GM18519 (cell line): ENCODE measurements around the gene MUC5B.
"Not testable (repeated sequence)": the region's sequence is repeated elsewhere in the genome, so short reads cannot be mapped to it uniquely, and the experiment has no call there.

Experiments
- ATAC-seq: cut with Tn5 transposase; IDR thresholded peaks from one replicate; pipeline ENCODE4 v1.9.1; 2021; ENCODE audit warnings: mild to moderate bottlenecking, moderate library complexity; ENCODE audit not compliant: unreplicated experiment, low FRiP score

The MUC5B gene

GRCh38 chr11:1201395-1202153 is 21.3 kb upstream of the MUC5B start:
- ATAC-seq, result no peak

DNA sequence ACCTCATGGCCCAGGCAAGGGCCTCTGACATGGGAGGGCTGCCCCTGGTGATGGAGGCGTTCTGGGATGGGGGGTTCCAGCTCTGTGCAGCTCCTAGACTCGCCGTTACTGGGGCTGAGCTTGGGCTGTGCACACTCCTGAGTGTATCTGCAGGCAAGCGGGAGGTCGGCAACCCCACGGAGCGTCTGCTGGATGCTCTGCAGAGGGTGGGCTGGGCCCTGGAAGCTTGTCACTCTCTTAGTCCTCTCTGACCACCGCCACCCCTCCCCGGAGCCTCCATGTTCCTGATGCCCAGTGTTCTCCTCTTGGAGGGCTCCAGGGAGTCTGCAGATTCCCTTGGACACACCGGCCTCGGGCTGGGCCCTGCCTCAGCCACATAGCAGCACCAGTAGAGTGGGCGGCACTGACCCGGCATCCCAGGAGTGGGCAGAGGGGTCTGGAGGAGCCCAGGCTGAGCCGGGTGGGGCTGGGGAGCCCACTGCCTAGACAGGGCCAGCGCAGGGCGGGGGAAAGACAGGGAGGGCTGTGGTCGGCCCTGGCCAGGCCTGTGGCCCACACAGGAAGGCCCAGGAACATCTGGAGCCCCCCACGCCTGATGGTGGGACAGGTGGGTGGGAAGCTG is 20.6 kb upstream of the MUC5B start:
- ATAC-seq, result no peak

GRCh38 chr11:1202776-1203504 is 19.9 kb upstream of the MUC5B start:
- no peak for ATAC-seq

- ATAC-seq, result no peak
Measured at GRCh38 chr11:1203505-1204271, 19.2 kb upstream of the MUC5B start.

DNA sequence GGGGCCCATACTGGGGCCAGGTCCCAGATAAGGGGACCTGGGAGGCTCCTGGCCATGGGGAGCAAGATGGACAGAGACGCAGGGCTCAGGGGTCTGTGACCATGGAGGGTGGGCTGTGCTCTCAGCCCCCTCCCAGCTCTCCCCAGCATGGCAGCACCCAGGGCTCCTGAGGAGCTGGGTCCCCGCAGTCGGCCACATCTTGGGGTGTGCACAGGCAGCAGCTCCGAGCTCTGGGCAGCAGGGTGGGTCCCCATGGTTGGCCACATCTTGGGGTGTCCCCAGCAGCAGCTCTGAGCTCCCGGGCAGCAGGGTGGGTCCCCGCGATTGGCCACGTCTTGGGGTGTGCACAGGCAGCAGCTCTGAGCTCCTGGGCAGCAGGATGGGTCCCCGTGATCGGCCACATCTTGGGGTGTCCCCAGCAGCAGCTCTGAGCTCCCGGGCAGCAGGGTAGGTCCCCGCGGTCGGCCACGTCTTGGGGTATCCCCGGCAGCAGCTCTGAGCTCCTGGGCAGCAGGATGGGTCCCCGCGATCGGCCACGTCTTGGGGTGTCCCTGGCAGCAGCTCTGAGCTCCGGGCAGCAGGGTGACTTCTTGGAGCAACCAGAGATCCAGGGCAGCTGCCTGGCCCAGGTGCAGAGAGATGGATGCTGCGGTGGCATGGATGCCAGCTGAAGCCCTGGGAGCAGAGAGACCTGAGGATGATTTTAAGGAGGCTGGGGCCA is 18.3 kb upstream of the MUC5B start:
- ATAC-seq, result no peak

DNA sequence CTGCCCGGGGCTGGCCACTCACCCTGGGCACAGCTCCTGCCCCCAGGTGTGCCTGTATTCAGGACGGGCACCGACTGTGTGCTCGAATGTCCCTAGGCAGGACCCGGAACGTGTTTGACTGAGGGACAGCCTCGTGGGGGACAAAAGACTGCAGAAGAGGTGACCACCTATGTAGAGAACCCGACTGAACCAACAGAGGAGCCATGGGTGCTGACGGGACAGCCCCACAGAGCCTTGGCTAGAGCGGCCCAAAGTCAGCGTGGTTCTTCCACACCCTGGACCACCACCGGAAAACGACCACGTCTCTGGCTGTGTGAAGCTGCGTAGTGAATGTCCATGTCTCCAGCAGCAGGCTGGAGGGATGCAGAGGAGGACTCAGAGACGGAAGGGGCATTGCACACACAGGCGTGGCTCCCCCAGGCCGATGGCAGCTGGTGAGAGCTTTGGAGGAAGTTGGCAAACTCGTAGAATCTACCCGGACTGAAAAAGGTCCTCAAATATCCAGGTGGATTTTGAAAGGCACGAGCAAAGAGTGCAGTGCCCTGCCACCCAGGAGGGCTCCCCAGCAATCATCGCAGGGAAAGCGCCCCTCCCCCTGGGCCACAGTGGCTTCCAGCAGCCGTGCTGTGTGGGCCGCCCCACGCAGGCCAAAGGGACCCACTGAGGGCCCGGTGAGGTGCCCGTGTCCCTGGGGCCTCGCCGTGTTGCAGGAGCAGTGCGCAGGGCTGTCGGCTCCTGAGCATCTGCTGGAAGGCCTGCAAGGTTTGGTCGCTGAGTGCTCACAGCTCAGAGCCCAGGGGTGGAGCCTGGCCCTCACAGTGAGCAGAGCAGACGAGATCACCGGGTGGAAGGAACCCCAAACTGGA is 17.5 kb upstream of the MUC5B start:
- no peak for ATAC-seq

DNA sequence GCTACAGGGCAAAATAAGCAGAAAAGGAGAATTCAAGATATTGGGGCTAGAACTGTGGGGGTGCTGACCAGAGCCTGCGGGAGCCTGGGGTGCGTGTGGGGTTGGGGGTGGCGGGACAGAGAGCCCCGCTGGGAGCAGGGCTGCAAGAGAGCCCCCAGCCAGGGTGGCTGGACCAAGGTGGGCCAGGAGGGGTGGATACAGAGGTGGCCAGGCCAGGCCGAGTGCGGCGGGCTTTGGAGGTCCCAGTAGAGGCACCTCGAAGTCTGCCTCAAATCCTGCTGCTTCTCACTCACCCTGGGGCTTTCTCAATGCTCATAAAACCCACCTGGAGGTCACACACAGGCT is 16.9 kb upstream of the MUC5B start:
- no peak for ATAC-seq

DNA sequence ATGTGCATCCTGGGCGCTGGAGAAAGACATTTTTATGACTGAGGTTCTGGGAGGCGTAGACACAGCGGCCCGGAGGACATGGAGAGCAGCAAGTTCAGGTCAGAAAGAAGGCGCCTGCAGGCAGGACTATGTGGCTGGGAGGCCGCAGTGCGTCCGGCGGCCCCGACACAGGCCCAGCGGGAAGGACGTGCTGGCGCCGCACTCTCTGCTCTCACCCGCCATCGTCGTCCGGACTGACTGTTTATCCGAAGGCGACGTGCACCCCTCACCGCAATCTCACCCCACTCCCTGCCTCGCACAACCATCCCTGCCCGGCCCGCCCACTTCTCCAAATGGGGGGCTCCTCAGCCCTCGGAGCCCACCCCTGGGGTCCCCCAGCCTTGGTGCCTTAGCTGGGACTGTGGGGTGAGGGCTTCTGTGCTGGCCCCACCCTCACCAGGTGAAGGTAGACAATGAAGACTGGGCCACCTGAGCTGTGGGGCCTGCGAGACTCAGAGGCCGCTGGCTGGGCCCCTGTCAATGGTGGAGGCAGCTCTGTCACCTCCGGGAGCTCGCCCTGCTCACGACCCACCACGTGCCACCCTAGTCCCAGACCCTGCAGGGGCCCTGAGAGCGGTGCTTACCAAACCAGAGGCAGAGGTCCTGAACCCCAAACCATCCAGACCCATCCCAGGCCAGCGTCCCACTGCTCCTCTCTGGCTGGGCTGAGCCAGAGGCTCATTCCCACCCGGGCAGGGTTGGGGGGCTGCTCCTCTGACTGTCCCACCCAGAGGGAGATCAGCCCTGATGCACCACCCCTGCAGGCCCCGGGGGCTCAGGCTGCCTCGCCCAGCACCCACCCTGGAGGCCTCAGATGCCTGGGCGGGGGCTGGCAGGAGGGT is 16.2 kb upstream of the MUC5B start:
- no peak for ATAC-seq

GRCh38 chr11:1207401-1208143 is 15.3 kb upstream of the MUC5B start:
- no peak for ATAC-seq

DNA sequence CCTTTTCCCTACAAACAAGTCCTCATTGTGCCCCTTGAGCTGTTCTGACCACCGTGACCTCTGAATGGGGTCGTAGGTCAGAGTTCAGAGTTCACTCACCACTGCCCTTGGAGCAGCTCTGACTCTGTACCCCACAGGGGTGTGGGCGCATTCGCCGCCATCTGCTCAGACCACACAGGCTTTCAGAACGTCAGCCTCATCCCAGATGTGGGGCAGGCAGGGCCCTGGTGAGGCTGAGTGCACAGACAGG is 14.8 kb upstream of the MUC5B start:
- ATAC-seq, result no peak

GRCh38 chr11:1208394-1209261 is 14.2 kb upstream of the MUC5B start:
- ATAC-seq, result no peak

DNA sequence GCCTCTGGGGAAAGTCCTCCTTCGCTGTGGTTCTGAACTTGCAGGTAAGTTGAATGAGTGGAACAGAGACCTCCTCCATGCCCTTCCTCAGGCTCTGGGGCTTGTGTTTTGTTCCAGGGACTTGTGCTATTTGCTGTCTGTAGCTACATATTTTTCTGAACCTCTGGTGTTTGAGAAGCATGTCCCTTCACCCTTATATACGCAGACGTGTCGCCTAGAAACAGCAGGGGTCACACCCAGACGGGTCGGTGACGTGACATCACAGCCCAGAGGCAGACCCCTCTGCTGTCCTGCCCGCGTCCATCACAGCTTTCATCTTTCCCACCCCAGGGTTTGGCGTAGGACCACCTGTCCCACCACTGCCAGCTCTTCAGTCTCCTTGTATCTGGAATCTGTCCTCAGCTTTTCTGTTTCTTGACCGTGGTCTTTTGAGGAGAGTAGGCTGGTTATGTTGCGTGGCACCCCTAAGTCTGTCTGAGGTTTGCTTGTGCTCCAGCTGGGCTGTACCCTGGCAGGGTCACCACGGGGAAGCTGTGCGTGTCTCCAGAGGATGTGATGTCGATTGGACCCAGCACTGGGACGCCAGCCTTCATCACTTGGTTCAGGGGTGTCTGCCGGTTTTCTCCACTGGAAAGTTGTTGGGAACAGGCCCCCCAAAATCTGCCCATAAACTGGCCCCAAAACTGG is 13.4 kb upstream of the MUC5B start:
- ATAC-seq, result no peak

- ATAC-seq, result no peak
Measured at GRCh38 chr11:1211838-1212237, 11.0 kb upstream of the MUC5B start.

DNA sequence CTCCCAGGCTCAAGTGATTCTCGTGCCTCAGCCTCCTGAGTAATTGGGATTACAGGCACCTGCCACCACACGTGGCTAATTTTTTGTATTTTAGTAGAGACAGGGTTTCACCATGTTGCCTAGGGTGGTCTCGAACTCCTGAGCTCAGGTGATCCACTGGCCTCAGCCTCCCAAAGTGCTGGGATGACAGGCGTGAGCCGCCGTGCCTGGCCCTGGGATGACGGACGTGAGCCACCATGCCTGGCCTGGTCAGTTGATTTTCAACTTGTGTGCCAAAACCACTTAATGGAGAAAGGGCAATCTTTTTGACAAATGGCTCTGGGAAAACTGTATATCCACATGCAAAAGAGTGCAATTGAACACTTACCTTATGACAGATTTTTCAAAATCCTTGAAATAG is 7.0 kb upstream of the MUC5B start:
- ATAC-seq, result not testable (repeated sequence)

- no peak for ATAC-seq
Measured at GRCh38 chr11:1217151-1217550, 5.7 kb upstream of the MUC5B start.

DNA sequence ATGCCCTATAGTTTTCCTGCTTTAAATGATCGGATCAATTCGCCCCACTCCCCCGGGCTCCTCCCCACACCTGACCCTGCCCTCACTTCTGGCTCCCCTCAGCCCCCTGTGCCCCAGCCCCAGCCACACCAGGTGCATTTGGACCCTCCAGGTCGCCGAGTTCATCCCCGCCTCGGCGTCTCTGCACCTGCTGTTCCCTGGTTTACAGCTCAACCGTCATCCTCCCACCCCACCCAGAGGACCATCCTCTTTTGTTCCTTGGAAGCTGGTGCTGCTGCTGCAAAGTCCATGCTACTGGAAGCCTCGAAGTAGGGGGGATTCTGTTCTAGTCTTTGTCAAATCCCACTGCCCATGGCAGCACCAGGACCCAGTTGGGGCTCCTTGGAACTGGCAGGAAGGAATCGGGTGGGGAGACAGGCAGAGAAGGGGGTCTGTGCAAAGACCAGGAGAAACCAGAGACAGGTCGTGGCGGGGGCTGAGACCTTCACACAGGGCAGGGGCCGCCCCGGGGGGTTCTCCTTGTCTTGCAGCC is 4.5 kb upstream of the MUC5B start:
- no peak for ATAC-seq
